ENCODE results near the gene FHOD3.
"Not testable (repeated sequence)": the region's sequence is repeated elsewhere in the genome, so short reads cannot be mapped to it uniquely, and the experiment has no call there.

The FHOD3 gene

DNA sequence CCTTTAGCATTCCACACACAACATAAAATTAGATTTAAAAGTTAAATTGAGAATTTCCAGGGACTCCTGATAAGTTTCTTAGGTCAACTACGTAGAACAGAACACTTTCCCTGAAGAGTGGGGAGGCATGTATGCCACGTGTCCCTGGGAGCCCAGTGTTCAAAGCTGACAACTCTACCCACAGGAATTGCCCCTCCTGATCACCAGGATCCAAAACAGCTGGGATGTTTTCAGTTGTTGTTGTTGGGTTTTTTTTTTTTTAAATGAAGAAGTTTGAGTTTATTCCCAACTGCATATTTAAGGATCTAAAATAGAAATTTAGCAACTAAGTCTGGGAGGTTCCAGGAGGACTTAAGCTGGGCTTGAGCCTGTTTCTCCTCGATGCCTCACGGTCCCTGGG is 430.8 kb downstream of the FHOD3 start:
- DNase-seq, result no peak

GRCh38 chr18:36729197-36729596 is 431.7 kb downstream of the FHOD3 start:
- no peak for DNase-seq

GRCh38 chr18:36732264-36732663 is 434.8 kb downstream of the FHOD3 start:
- no peak for DNase-seq

DNA sequence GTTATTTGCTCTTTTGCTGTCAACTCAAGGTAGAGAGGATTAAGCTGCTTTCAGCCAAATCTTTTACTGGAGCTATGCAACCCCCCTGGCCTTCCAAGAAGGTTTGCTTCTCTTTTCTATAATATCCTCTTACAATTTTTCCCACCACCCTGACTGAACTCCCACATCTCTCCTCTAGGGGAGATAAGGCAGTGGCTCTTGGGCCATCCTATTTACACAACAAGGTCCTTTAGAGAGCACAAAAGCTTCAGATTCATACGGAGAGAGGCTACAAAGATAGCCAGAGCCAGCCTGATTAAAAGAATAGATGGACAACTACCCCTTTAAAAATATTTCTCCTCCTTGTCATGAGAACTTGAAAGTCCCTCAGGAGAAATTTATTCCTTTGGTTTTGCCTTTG is 435.6 kb downstream of the FHOD3 start:
- no peak for DNase-seq

- DNase-seq, result no peak
These were observed 437.1 kb downstream of the FHOD3 start for GRCh38 chr18:36734596-36734995.

DNA sequence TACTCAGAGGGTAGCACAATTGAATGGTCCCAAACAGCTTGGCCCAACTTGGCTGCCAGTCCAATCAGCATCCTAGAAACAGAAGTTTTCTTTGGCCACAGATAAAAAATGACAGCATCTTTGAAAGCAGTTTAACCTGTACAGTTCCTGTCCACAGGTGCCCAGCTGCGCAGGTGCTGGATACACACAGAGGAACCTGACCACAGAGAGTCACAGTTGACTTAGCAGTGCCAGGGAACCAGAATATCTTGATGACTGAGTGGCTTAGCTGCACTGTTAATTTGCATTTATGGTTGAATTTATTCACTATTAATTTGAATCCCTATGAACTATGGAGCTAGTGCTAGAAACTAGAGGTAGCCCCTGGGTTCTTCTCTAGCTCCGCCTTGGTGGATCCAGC is 437.6 kb downstream of the FHOD3 start:
- no peak for DNase-seq

GRCh38 chr18:36736094-36736493 is 438.6 kb downstream of the FHOD3 start:
- no peak for DNase-seq

GRCh38 chr18:36737316-36737715 is 439.8 kb downstream of the FHOD3 start:
- DNase-seq, result no peak

GRCh38 chr18:36744261-36744876 is 446.9 kb downstream of the FHOD3 start:
- no peak for DNase-seq

DNA sequence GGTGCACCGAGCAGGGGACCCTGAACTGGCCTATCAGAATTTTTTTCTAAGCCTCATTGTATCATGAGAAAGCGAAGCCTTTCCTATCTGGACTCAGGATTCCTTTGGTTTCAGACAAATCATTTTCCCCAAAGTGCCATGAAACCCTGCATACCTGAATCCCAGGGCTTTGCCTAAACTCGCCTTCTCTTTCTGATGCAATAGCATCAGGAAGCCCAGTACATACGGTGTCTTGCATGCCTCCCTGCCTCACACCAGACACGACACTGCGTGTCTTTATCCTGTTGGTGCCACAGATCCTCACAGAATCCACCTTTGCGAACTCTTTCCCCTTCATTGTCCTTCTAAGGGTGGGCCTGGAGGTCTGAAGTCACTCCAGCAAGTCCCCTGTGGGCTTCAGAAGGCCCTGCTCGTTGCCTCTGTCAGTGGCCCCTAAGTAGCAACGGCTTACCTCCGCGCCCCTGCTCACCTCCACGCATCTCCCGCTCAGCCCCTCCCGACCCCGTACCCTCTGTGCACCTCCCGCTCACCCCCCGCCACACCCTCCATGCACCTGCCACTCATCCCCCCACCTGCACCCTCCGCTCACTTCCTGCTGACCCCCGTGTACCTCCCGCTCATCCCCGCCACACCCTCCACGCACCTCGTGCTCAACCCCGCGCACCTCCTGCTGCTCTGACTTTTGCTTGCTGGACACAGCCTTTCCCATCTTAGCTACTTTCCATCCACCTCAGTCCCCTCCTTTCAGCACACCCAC is 447.9 kb downstream of the FHOD3 start:
- DNase-seq, result no peak

GRCh38 chr18:36752929-36753865 is 455.7 kb downstream of the FHOD3 start:
- peak; percentile 91 for DNase-seq

- no peak for DNase-seq
These were observed 458.7 kb downstream of the FHOD3 start for GRCh38 chr18:36756242-36756641.

DNA sequence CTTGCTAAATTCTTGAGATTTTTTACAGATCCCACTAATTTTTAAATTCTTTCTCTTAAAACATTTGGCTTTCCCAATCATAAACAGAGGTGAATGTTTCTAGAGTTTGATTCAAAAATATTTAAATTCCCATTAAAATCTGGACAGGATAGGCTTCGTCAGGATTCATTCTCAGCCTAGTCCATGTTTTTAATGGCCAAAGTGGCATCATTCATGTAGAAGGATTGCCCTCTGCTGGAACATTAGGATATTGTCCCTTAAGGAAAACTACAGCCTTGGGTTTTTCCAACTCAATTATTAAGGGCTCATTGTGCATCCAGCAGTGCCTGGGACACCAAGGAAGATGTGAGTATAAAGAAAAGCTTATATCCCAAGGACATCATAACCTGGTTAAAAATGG is 459.6 kb downstream of the FHOD3 start:
- peak; percentile 69 for DNase-seq

GRCh38 chr18:36757991-36758390 is 460.5 kb downstream of the FHOD3 start:
- DNase-seq, result no peak

DNA sequence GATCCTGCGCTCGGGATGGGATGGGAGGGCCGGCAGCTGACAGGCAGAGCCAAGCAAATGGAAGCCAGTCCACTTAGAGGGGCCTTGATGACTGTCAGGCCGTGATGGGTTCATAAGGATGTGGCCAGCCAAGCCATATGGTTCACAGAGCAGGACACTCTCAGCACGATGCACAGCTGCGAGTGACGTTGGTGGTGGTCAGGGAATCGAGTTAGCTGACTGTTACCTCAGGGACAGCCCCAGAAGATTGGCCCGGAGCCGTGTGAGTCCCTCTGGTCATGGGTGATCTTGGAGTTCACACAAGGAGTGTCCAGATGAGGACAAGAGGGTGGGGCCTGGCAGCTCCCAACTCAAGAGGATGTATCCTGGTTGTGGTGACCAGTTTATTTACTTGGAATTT is 461.1 kb downstream of the FHOD3 start:
- no peak for DNase-seq

- no peak for DNase-seq
These were observed 461.8 kb downstream of the FHOD3 start for GRCh38 chr18:36759167-36759776.

GRCh38 chr18:36760598-36760997 is 463.1 kb downstream of the FHOD3 start:
- DNase-seq, result no peak

DNA sequence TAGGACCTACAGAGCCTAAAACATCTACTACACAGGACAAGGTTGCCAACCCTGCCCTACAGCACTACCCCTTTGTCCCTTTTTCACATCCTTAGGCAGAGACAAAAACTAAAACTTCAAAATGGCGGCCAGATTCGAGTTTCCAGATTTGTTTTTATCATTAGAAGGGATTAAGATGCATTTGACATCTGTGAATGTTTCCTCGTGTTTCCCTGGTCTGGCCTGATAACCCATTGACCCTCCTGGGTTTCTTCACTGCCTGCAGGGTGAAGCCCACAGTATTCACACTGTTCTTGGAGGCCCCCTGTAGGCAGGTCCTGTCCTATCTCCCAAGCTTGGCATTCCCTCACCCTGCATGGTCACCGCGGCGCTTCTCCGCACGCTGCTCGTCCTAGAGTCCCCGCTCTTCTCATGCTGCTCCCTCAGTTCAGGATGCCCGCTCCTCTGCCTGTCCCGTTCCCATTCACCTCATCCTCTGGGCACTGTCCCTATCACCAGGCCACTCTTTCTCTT is 463.7 kb downstream of the FHOD3 start:
- no peak for DNase-seq

DNA sequence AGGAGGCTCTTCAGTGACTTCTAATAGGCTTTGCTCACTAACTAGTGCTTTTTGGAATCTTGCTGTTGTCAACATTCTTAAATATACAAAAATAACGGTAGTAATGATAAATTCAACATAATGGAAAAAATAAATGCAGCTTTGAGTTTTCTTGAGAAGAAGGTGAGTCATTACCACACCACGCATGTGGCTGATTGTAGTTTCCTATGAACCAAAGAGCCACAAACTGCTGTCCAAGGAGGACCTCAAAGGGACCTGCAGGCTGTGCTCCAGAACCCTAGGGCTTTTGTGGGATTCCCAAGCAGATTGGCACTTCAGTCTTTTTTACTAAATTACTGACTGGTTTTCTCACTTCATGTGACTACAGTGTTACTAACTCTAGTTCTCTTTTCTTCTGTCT is 464.6 kb downstream of the FHOD3 start:
- DNase-seq, result no peak

- DNase-seq, result not testable (repeated sequence)
These were observed 465.5 kb downstream of the FHOD3 start for GRCh38 chr18:36762965-36763364.

DNA sequence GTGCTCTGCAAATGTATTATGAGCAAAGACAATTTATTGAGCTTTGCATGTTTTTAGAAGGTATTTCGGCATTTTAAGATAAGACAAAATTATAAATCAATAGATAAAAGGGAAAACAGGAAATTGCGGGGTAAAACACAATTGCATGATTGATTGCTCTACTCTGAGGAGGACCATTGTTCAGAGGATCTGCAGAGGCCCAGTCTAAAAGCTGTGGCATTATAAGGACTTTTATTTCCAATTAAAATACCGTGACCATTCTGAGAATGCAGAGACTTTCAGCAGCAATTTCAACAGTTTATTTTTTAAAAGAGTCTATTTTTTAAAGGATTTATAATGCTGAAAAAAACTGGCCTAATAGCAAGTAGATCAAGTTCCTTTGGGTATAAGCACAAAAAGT is 469.3 kb downstream of the FHOD3 start:
- DNase-seq, result no peak

DNA sequence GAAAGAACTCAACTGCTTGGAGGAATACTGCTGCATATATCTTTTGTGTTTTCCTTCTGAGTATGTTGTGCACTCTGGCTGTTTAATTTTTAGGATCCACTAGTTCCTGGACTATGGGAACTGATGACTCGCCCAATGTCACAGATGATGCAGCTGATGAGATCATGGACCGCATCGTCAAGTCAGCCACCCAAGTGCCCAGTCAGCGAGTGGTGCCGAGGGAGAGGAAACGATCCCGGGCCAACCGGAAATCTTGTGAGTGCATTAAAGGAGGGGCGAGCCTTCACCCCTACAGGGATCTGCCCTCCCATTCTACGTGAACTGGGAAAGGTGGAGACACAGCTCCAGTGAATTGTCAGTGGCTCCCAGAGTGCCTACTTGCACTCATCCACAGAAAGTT is 471.7 kb downstream of the FHOD3 start:
- DNase-seq, result no peak

Data from hematopoietic multipotent progenitor cell treated with erythropoietin and hydrocortisone succinate and interleukin-3 and kit ligand, for 4 days (in vitro differentiated cells).